Osteoblast (primary cell): ENCODE measurements around the gene CD96. TPM values are rescaled to one million over a fixed set of nuclear protein-coding genes. Genes with fewer than 3 reads are reported as not detected.

Source experiments
- DNase-seq: peaks from one replicate; pipeline ENCODE4 v3.0.0; 2011; ENCODE audit warnings: low spot score, mixed read lengths; ENCODE audit not compliant: insufficient read length; ENCODE audit errors: missing footprints
- H2AFZ ChIP-seq: 2 replicates; pipeline ENCODE4 v1.6.0; 2011; ENCODE audit warnings: mild to moderate bottlenecking, low read length
- H3K27ac ChIP-seq: 2 replicates; pipeline ENCODE4 v1.5.1; 2011; ENCODE audit warnings: mild to moderate bottlenecking, low read depth, low read length, moderate library complexity
- H3K27me3 ChIP-seq: 2 replicates; pipeline ENCODE4 v1.6.0; 2012; ENCODE audit warnings: mild to moderate bottlenecking, control low read depth, inconsistent platforms, low read length, moderate library complexity; ENCODE audit not compliant: insufficient read depth
- H3K36me3 ChIP-seq: 2 replicates; pipeline ENCODE4 v1.5.1; 2011; ENCODE audit warnings: mild to moderate bottlenecking, low read length, control low read depth, moderate library complexity; ENCODE audit not compliant: insufficient read depth
- H3K4me1 ChIP-seq: 2 replicates; pipeline ENCODE4 v1.5.1; 2011; ENCODE audit warnings: mild to moderate bottlenecking, low read length, control low read depth, moderate library complexity; ENCODE audit not compliant: insufficient read depth
- H3K4me2 ChIP-seq: 2 replicates; pipeline ENCODE4 v1.6.0; 2011; ENCODE audit warnings: mild to moderate bottlenecking, low read length; ENCODE audit not compliant: insufficient read depth
- H3K4me3 ChIP-seq: fragments of 200-600 bp; sonication (generic); 3 replicates; pipeline ENCODE4 v1.5.1; 2012; ENCODE audit warnings: mild to moderate bottlenecking, low read length, inconsistent platforms; ENCODE audit not compliant: insufficient read depth
- H3K79me2 ChIP-seq: 2 replicates; pipeline ENCODE4 v1.6.0; 2012; ENCODE audit warnings: mild to moderate bottlenecking, low read length, control low read depth, inconsistent platforms; ENCODE audit not compliant: insufficient read depth
- H3K9me3 ChIP-seq: 2 replicates; pipeline ENCODE4 v1.5.1; 2011; ENCODE audit warnings: low read depth, low read length, control low read depth
- H4K20me1 ChIP-seq: 2 replicates; pipeline ENCODE4 v1.6.0; 2012; ENCODE audit warnings: mild to moderate bottlenecking, low read length, control low read depth; ENCODE audit not compliant: insufficient read depth
- total RNA-seq: library from RNA; depleted of rRNA; stranded (reverse); fragments of >200 nt; gene quantifications from 2 replicates; pipeline ENCODE4 v1.2.3, GENCODE V29; 2012
- TF ChIP-seq, protein P1 (sequence below): IDR thresholded peaks from 2 replicates; pipeline ENCODE4 v1.5.1; 2011; ENCODE audit warnings: mild to moderate bottlenecking, low read depth, low read length, moderate library complexity; ENCODE audit errors: extremely low read depth

CD96 gene
- total RNA-seq, 1 donor, result not detected

DNA sequence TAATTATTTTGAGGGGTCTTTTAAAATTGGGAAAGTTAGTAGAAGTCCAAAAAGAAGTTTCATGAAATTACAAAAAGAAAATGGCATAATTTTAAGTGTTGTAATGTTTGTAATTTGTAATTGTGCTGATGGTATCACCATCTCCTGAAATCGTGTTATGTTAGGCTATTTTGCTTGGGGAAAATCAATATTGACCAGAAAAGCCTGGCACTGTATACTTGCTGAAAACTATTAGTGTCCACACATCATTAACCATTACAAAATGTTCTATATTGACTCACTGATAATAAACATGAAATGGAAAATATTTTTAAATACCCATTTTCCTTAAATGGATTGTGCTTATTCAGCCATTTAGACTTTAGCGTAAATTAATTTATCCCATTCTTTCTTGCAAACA lies 93.4 kb downstream of the CD96 start:
- H2AFZ ChIP-seq, result no peak overlapping the region
- H3K36me3 ChIP-seq, result no peaks in the 10 kb centered on the region
- no peak overlapping the region for H3K4me2 ChIP-seq
- no peaks in the 10 kb centered on the region for H3K27me3 ChIP-seq
- no peak for DNase-seq
- H3K79me2 ChIP-seq, result no peaks in the 10 kb centered on the region
- H3K4me1 ChIP-seq, result no peaks in the 10 kb centered on the region
- H4K20me1 ChIP-seq, result no peaks in the 10 kb centered on the region
- TF ChIP-seq, protein P1, sequence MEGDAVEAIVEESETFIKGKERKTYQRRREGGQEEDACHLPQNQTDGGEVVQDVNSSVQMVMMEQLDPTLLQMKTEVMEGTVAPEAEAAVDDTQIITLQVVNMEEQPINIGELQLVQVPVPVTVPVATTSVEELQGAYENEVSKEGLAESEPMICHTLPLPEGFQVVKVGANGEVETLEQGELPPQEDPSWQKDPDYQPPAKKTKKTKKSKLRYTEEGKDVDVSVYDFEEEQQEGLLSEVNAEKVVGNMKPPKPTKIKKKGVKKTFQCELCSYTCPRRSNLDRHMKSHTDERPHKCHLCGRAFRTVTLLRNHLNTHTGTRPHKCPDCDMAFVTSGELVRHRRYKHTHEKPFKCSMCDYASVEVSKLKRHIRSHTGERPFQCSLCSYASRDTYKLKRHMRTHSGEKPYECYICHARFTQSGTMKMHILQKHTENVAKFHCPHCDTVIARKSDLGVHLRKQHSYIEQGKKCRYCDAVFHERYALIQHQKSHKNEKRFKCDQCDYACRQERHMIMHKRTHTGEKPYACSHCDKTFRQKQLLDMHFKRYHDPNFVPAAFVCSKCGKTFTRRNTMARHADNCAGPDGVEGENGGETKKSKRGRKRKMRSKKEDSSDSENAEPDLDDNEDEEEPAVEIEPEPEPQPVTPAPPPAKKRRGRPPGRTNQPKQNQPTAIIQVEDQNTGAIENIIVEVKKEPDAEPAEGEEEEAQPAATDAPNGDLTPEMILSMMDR, result no peak
- H3K4me3 ChIP-seq, result no peak overlapping the region
- H3K9me3 ChIP-seq, result no peaks in the 10 kb centered on the region
- H3K27ac ChIP-seq, result no peak overlapping the region

DNA sequence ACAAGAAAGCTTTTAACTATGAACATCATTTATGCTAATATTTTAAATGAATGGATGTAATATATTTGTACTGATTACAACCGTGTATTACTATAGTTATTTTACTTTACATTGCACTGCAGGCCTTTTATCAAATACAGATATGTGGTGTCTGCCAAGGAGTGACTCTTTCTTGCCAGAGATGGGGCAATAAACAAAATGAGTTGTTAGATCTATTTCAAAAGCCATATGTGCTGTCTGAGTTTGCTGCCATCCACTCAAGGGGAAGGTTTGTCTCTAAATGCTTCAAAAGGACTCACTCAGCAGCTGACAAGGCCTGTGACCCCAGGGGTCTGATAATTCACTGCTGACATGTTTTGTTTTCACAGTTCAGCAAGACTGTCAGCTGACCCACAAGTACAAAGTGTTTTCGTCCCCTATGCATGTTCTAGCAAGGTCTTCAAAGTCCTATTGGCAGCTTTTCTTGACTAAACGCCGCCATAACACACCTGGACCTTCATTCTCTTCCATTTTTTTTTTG lies 94.4 kb downstream of the CD96 start:
- Histone ChIP-seq H3K4me2 (no peak overlapping the region), H3K4me1 (no peaks in the 10 kb centered on the region), H3K27me3 (no peaks in the 10 kb centered on the region), H4K20me1 (no peaks in the 10 kb centered on the region), H3K9me3 (no peaks in the 10 kb centered on the region), H3K79me2 (no peaks in the 10 kb centered on the region), H3K36me3 (no peaks in the 10 kb centered on the region), H2AFZ (no peak overlapping the region), H3K27ac (no peak overlapping the region), H3K4me3 (no peak overlapping the region)
- TF ChIP-seq, protein P1, result no peak
- DNase-seq, result no peak

DNA sequence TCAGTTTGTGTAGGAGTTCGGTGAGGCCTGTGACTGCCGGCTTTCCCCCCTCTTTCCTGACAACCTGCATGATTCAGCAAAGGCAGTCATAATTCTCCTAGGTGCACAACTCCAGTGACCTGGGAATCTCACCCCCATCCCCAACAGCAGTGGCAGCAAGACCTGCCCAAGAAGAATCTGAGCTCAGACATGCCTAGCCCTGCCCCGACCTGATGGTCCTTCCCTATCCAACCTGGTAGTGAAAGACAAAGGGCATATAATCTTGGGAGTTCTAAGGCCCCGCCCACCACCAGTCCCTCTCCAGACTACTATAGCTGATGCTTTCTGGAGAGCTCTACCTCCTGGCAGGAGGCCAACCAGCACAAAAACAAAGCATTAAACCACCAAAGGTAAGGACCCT lies 97.3 kb downstream of the CD96 start:
- no peak for DNase-seq
- no peaks in the 10 kb centered on the region for H3K4me1 ChIP-seq
- no peaks in the 10 kb centered on the region for H3K9me3 ChIP-seq
- H3K4me3 ChIP-seq, result no peak overlapping the region
- H2AFZ ChIP-seq, result no peak overlapping the region
- H3K79me2 ChIP-seq, result no peaks in the 10 kb centered on the region
- H3K27ac ChIP-seq, result no peak overlapping the region
- H3K27me3 ChIP-seq, result no peaks in the 10 kb centered on the region
- no peaks in the 10 kb centered on the region for H4K20me1 ChIP-seq
- H3K36me3 ChIP-seq, result no peaks in the 10 kb centered on the region
- TF ChIP-seq, protein P1, result no peak
- H3K4me2 ChIP-seq, result no peak overlapping the region

DNA sequence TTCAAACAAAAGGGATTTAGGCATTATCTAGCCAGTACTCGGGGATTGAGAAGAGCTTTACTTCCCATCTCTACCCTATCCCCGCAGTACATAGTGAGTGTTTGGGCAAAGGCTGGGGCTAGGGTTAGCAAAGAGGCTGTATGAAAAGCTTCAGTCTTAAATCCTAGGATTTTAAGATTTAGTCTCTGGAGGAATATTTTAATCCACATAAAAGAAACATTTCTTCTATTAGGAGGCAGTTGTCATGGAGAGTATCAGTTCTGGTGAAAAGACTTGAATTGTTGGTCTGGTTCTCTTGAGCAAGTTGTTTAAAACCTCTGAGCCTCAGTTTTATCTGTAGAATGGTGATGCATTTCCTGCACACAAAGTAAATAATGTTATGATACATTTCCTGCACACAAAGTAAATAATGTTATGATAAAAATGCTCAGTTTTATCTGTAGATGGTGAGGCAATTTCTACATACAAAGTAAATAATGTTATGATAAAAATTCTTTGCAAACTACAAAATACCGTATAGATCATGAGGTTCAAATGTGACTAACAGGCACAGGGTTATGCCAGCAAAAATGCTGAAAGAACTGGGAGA lies 107.1 kb downstream of the CD96 start:
- H2AFZ ChIP-seq, result no peak overlapping the region
- no peaks in the 10 kb centered on the region for H3K4me1 ChIP-seq
- no peak overlapping the region for H3K4me3 ChIP-seq
- no peak overlapping the region for H3K4me2 ChIP-seq
- H3K27me3 ChIP-seq, result peaks cover 4% of the 10 kb centered on the region
- no peaks in the 10 kb centered on the region for H3K9me3 ChIP-seq
- TF ChIP-seq, protein P1, result no peak
- H4K20me1 ChIP-seq, result no peaks in the 10 kb centered on the region
- H3K36me3 ChIP-seq, result no peaks in the 10 kb centered on the region
- DNase-seq, result no peak
- H3K79me2 ChIP-seq, result no peaks in the 10 kb centered on the region
- H3K27ac ChIP-seq, result no peak overlapping the region
